ENCODE data around the gene SYNGR2. TPM values are rescaled to one million over a fixed set of nuclear protein-coding genes. Genes with fewer than 3 reads are reported as not detected.

SYNGR2 gene
- total and polyA plus RNA-seq, 2 donors (not counting 1 experiment from before 2014, with no cell fraction given), result 390 to 442 TPM

- peaks cover 12% of the 10 kb centered on the region for H4K20me1 ChIP-seq (ENCODE audit: control insufficient read depth, insufficient read depth, low read length, poor library complexity, severe bottlenecking)
- H3K27ac Mint-ChIP-seq, result peak overlapping the region; percentile 37
- no peaks in the 10 kb centered on the region for H3K27me3 ChIP-seq (replicated peaks in 1 of 4; ENCODE audit: control extremely low read depth in 1 of 4, control insufficient read depth in 3 of 4, insufficient read depth in 4 of 4, low read length in 3 of 4)
- intact Hi-C loops (cut with micrococcal nuclease), result no loop called here
- ChIA-PET CTCF (interaction anchor here (0.6 to 1.1 kb wide), 2 partner anchors 13 to 28 kb away, joined by 3 read pairs; no protein-coding TSS in a partner anchor), POLR2A (interaction anchor here (1.0 to 19.6 kb wide), 4 partner anchors 10 to 30 kb away, joined by 3 to 432 read pairs (median 4); partner anchors contain the start of genes TMC6 and TMC8)
- H3K9ac ChIP-seq (ENCODE audit: low read length), result no peak overlapping the region
- DNase-seq (no peak), ATAC-seq (ENCODE audit: low read depth) (no peak)
- no peaks in the 10 kb centered on the region for H3K36me3 ChIP-seq (replicated peaks in 1 of 2; ENCODE audit: control extremely low read depth in 1 of 2, control insufficient read depth in 1 of 2, extremely low read depth in 1 of 2, insufficient read depth in 2 of 2, low read length in 1 of 2)
- H3K4me3 Mint-ChIP-seq, result no peak overlapping the region
- peaks cover 30% of the 10 kb centered on the region for H3K79me2 ChIP-seq (ENCODE audit: control insufficient read depth, insufficient read depth, low read length)
- no peak overlapping the region for H3K27ac ChIP-seq (ENCODE audit: low read length in 2 of 2)
- peaks cover 14 to 31% of the 10 kb centered on the region in 2 donors for H3K4me1 ChIP-seq (ENCODE audit: control insufficient read depth in 2 of 2, insufficient read depth in 2 of 2, low read length in 2 of 2)
- peaks cover 29% of the 10 kb centered on the region for H3K4me1 Mint-ChIP-seq
- no peak for TF ChIP-seq EZH2 (IDR thresholded peaks at IDR 0.05; ENCODE audit: borderline replicate concordance, insufficient read depth, low read depth, low read length, poor library complexity, severe bottlenecking)
- TF ChIP-seq CTCF (IDR thresholded peaks at IDR 0.05), result no peak
- no peaks in the 10 kb centered on the region for H3K9me3 ChIP-seq (ENCODE audit: control extremely low read depth in 1 of 3, control insufficient read depth in 2 of 3, insufficient read depth in 1 of 3, low read length in 2 of 3)
- H2AFZ ChIP-seq (ENCODE audit: insufficient read depth, low read depth, low read length, poor library complexity, severe bottlenecking), result no peak overlapping the region
- H3K4me3 ChIP-seq (ENCODE audit: control extremely low read depth in 1 of 5, extremely low read depth in 1 of 5, insufficient read depth in 1 of 5, low read depth in 2 of 5, low read length in 4 of 5), result no peak overlapping the region
- no peaks in the 10 kb centered on the region for H3K27me3 Mint-ChIP-seq
- H3K4me2 ChIP-seq (replicated peaks; ENCODE audit: low read depth, low read length, poor library complexity, severe bottlenecking), result no peak overlapping the region
- 96% methylated on average over 11 of the region's 16 CpGs for WGBS (ENCODE audit: insufficient coverage)
- H3K9me3 Mint-ChIP-seq (ENCODE audit: insufficient read depth), result no peaks in the 10 kb centered on the region
These were observed 3.4 kb upstream of the SYNGR2 start for GRCh38 chr17:78164748-78165607.

- Mint-ChIP-seq H3K27ac (peak overlapping the region; percentile 20), H3K4me1 (peaks cover 33% of the 10 kb centered on the region), H3K9me3 (ENCODE audit: insufficient read depth) (no peaks in the 10 kb centered on the region), H3K4me3 (peak overlapping the region; percentile 13), H3K27me3 (no peaks in the 10 kb centered on the region)
- Histone ChIP-seq H3K4me2 (replicated peaks; ENCODE audit: low read depth, low read length, poor library complexity, severe bottlenecking) (no peak overlapping the region), H3K27me3 (replicated peaks in 1 of 4; ENCODE audit: control extremely low read depth in 1 of 4, control insufficient read depth in 3 of 4, insufficient read depth in 4 of 4, low read length in 3 of 4) (no peaks in the 10 kb centered on the region), H3K36me3 (replicated peaks in 1 of 2; ENCODE audit: control extremely low read depth in 1 of 2, control insufficient read depth in 1 of 2, extremely low read depth in 1 of 2, insufficient read depth in 2 of 2, low read length in 1 of 2) (peaks cover 0 to 7% of the 10 kb centered on the region in 2 experiments), H3K9ac (ENCODE audit: low read length) (no peak overlapping the region), H3K27ac (ENCODE audit: low read length in 2 of 2) (no peak overlapping the region), H4K20me1 (ENCODE audit: control insufficient read depth, insufficient read depth, low read length, poor library complexity, severe bottlenecking) (peaks cover 25% of the 10 kb centered on the region), H3K4me1 (ENCODE audit: control insufficient read depth in 2 of 2, insufficient read depth in 2 of 2, low read length in 2 of 2) (peaks cover 27 to 38% of the 10 kb centered on the region in 2 donors), H2AFZ (ENCODE audit: insufficient read depth, low read depth, low read length, poor library complexity, severe bottlenecking) (no peak overlapping the region), H3K79me2 (ENCODE audit: control insufficient read depth, insufficient read depth, low read length) (peaks cover 34% of the 10 kb centered on the region), H3K4me3 (ENCODE audit: control extremely low read depth in 1 of 5, extremely low read depth in 1 of 5, insufficient read depth in 1 of 5, low read depth in 2 of 5, low read length in 4 of 5) (no peak overlapping the region), H3K9me3 (ENCODE audit: control extremely low read depth in 1 of 3, control insufficient read depth in 2 of 3, insufficient read depth in 1 of 3, low read length in 2 of 3) (no peaks in the 10 kb centered on the region)
- intact Hi-C loops (cut with micrococcal nuclease), result no loop called here
- no peak for TF ChIP-seq CTCF (IDR thresholded peaks at IDR 0.05)
- no peak for DNase-seq
- ChIA-PET CTCF (interaction anchor here (1.1 to 1.3 kb wide), 3 partner anchors 8 to 31 kb away, joined by 3 to 6 read pairs (median 5); no protein-coding TSS in a partner anchor), POLR2A (interaction anchor here (0.6 to 19.6 kb wide), 5 partner anchors 8 to 592 kb away, joined by 3 to 432 read pairs (median 4); partner anchors contain the start of genes TMC6 and TMC8)
- WGBS (ENCODE audit: insufficient coverage), result 14% methylated on average over 1 of the region's 6 CpGs
- no peak for ATAC-seq (ENCODE audit: low read depth)
These were observed 2.0 kb upstream of the SYNGR2 start for GRCh38 chr17:78166416-78166815.

Data from B cell (primary cell).